Thyroid gland (tissue), 4 donors: Measurements from ENCODE around the gene EIF4A3. TPM values are rescaled to one million over a fixed set of nuclear protein-coding genes. Genes with fewer than 3 reads are reported as not detected.

Experiments used
- DNase-seq, 2 donors: peaks; one replicate each; pipeline ENCODE4 v3.0.0-alpha.2; 2019
- H3K27ac ChIP-seq, 3 donors: fragments of 200-600 bp; sonication (generic); 1 replicate in 2 of 3; 2 replicates in 1 of 3; pipeline ENCODE4 v1.5.1; 2016 to 2019; ENCODE audit warnings: mild to moderate bottlenecking in 1 of 3, moderate library complexity in 1 of 3
- H3K27me3 ChIP-seq: fragments of 200-600 bp; sonication (generic); one replicate; pipeline ENCODE4 v1.5.1; 2019
- H3K36me3 ChIP-seq, 2 donors: fragments of 200-600 bp; sonication (generic); one replicate each; pipeline ENCODE4 v1.5.1; 2016 to 2019
- H3K4me1 ChIP-seq, 2 donors: fragments of 200-600 bp; sonication (generic); one replicate each; pipeline ENCODE4 v1.5.1; 2017 to 2019
- H3K4me3 ChIP-seq, 3 donors: fragments of 200-600 bp; sonication (generic); replicated peaks in 1 of 3; 1 replicate in 2 of 3; 2 replicates in 1 of 3; pipeline ENCODE4 v1.5.1; 2016; ENCODE audit warnings: mild to moderate bottlenecking in 1 of 3
- H3K9me3 ChIP-seq: fragments of 200-600 bp; sonication (generic); one replicate; pipeline ENCODE4 v1.5.1; 2017
- POLR2A ChIP-seq, 2 donors: fragments of 450-650 bp; IDR thresholded peaks; one replicate each; pipeline ENCODE4 v1.6.1; 2017; ENCODE audit warnings: antibody characterized with exemption in 2 of 2, mild to moderate bottlenecking in 2 of 2, moderate library complexity in 1 of 2
- WGBS, 2 donors: methylation state at CpG; one replicate each; pipeline ENCODE4 v1.1.5; 2017; 5-methylcytosine and 5-hydroxymethylcytosine counted together
- intact Hi-C: fragments of 100-400 bp; cut with DNase I; formaldehyde crosslinking; loops from one replicate; pipeline ENCODE4 v1.15.1; 2023
- total RNA-seq, 4 donors: library from RNA; depleted of rRNA; stranded (reverse); fragments of >200 nt; gene quantifications; one replicate each; pipeline ENCODE4 v1.2.3, GENCODE V29; 2016
- TF ChIP-seq, protein P1 (sequence below), 6 experiments: fragments of 200-600 bp in 3 of 6; fragments of 450-650 bp in 3 of 6; sonication (generic) in 3 of 6; IDR thresholded peaks; one replicate each; pipeline ENCODE4 v1.5.1; 2016 to 2019; ENCODE audit warnings: antibody characterized with exemption in 6 of 6, mild to moderate bottlenecking in 2 of 6, inconsistent platforms in 1 of 6, moderate library complexity in 1 of 6

The EIF4A3 gene
- 10 to 100 TPM; 42.9 to 79.8 (median 47.4) TPM for total RNA-seq

- DNase-seq = peak; percentile 98 to 99
- Histone ChIP-seq H3K36me3 (peaks cover 17 to 18% of the 10 kb centered on the region in 2 donors), H3K27ac (peak within 1 kb of the TSS; percentile 57 to 94 (median 94)), H3K4me3 (peak within 1 kb of the TSS; percentile 79 to 99 (median 91)), H3K4me1 (peaks cover 22 to 25% of the 10 kb centered on the region in 2 donors), H3K9me3 (no peaks in the 10 kb centered on the region), H3K27me3 (no peaks in the 10 kb centered on the region)
- TF ChIP-seq POLR2A (IDR thresholded peaks at IDR 0.05) = peak; percentile 57 to 97
- TF ChIP-seq, protein P1, sequence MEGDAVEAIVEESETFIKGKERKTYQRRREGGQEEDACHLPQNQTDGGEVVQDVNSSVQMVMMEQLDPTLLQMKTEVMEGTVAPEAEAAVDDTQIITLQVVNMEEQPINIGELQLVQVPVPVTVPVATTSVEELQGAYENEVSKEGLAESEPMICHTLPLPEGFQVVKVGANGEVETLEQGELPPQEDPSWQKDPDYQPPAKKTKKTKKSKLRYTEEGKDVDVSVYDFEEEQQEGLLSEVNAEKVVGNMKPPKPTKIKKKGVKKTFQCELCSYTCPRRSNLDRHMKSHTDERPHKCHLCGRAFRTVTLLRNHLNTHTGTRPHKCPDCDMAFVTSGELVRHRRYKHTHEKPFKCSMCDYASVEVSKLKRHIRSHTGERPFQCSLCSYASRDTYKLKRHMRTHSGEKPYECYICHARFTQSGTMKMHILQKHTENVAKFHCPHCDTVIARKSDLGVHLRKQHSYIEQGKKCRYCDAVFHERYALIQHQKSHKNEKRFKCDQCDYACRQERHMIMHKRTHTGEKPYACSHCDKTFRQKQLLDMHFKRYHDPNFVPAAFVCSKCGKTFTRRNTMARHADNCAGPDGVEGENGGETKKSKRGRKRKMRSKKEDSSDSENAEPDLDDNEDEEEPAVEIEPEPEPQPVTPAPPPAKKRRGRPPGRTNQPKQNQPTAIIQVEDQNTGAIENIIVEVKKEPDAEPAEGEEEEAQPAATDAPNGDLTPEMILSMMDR (IDR thresholded peaks at IDR 0.05) = peak in 1 of 6 experiments; percentile 23
- 0 to 1% methylated on average over 9 to 53 of the region's 90 CpGs for WGBS, 2 donors
- intact Hi-C loops = loop anchor here (5.0 kb wide), 1 partner anchor 70 kb away; no protein-coding TSS in a partner anchor
These were observed at the start of gene EIF4A3 for GRCh38 chr17:80147035-80147822. Gene EIF4A3 (minus strand): TSS chr17:80147128. CDS start chr17:80146961, 167 bp downstream.

GRCh38 chr17:80196652-80197051 lies 49.7 kb upstream of the EIF4A3 start:
- H3K4me3 ChIP-seq = no peak overlapping the region
- H3K36me3 ChIP-seq = no peaks in the 10 kb centered on the region
- no peak overlapping the region for H3K27ac ChIP-seq
- 83 to 90% methylated on average over 6 to 7 of the region's 7 CpGs for WGBS, 2 donors
- intact Hi-C loops = no loop called here
- H3K9me3 ChIP-seq = no peaks in the 10 kb centered on the region
- H3K27me3 ChIP-seq = no peaks in the 10 kb centered on the region
- peaks cover 0 to 7% of the 10 kb centered on the region in 2 donors for H3K4me1 ChIP-seq
- DNase-seq = no peak
- TF ChIP-seq, protein P1 (IDR thresholded peaks at IDR 0.05) = no peak
- TF ChIP-seq POLR2A (IDR thresholded peaks at IDR 0.05) = no peak

DNA sequence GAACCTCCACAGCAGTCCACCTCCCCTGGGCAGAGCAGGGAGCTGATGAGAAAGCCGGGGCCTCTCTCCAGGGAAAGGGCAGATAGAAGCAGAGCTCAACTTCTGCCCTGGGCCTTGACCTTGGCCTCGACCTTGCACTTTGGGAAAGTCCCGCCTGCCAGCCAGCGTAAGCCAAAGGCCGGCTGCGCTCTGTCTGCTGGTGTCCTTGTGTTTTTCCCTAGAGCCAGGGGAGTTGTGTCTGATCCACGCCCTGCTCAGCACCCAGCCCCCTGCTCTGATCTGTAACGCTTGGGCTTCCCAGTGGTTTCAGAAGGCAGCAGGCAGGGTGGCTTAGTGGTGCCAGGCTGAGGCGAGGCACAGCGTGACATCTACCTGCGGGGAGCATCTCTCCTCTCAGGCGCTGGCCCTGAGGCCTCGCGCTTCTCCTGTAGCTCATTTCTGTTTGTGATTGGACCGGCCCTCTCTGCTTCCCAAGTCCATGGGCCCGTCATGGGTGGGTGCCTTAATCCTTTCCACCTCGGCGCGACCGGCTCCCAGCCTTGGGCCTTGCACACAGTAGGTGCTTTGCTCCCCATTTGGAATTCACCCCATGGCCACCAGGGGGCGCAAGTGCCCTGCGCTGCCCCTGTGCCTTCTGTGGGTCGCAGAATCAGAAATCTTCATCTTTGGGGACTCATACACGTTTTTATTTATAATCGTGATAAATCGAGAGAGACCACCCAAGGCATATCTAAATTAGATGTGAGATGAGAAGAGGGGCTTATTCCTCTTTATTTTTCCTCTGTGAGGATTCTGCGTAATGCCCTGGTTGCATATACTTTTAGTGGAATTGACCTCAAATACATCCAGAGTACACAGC lies 49.0 kb upstream of the EIF4A3 start:
- 62 to 64% methylated on average over 23 to 24 of the region's 27 CpGs for WGBS, 2 donors
- DNase-seq = no peak
- Histone ChIP-seq H3K4me1 (peaks cover 0 to 7% of the 10 kb centered on the region in 2 donors), H3K9me3 (no peaks in the 10 kb centered on the region), H3K4me3 (no peak overlapping the region), H3K36me3 (no peaks in the 10 kb centered on the region), H3K27me3 (no peaks in the 10 kb centered on the region), H3K27ac (no peak overlapping the region)
- intact Hi-C loops = no loop called here
- TF ChIP-seq POLR2A (IDR thresholded peaks at IDR 0.05) = no peak
- TF ChIP-seq, protein P1 (IDR thresholded peaks at IDR 0.05) = peak; percentile 67 to 85 (median 81)

GRCh38 chr17:80195141-80195540 lies 48.2 kb upstream of the EIF4A3 start:
- 34 to 49% methylated on average over 6 to 8 of the region's 14 CpGs for WGBS, 2 donors
- intact Hi-C loops = no loop called here
- Histone ChIP-seq H3K27me3 (no peaks in the 10 kb centered on the region), H3K4me3 (no peak overlapping the region), H3K9me3 (no peaks in the 10 kb centered on the region), H3K4me1 (peaks cover 0 to 7% of the 10 kb centered on the region in 2 donors), H3K27ac (no peak overlapping the region), H3K36me3 (no peaks in the 10 kb centered on the region)
- peak; percentile 35 to 51 for DNase-seq
- TF ChIP-seq POLR2A (IDR thresholded peaks at IDR 0.05) = no peak
- TF ChIP-seq, protein P1 (IDR thresholded peaks at IDR 0.05) = no peak
